Ascending aorta (tissue), 2 donors: ENCODE results near the gene GBE1. TPM values are rescaled to one million over a fixed set of nuclear protein-coding genes. Genes with fewer than 3 reads are reported as not detected.

ENCODE experiments used
- DNase-seq, 2 donors: peaks; one replicate each; pipeline ENCODE4 v3.0.0-alpha.2; 2019; ENCODE audit warnings: low spot score in 2 of 2
- H3K27ac ChIP-seq, 2 donors: fragments of 200-600 bp; sonication (generic); one replicate each; pipeline ENCODE4 v1.5.1; 2016 to 2017; ENCODE audit warnings: mild to moderate bottlenecking in 1 of 2
- H3K27me3 ChIP-seq: fragments of 200-600 bp; sonication (generic); one replicate; pipeline ENCODE4 v1.5.1; 2017
- H3K36me3 ChIP-seq, 2 donors: fragments of 200-600 bp; sonication (generic); one replicate each; pipeline ENCODE4 v1.5.1; 2016
- H3K4me1 ChIP-seq, 2 donors: fragments of 200-600 bp; sonication (generic); one replicate each; pipeline ENCODE4 v1.5.1; 2016 to 2017; ENCODE audit warnings: mild to moderate bottlenecking in 1 of 2
- H3K4me3 ChIP-seq, 2 donors: fragments of 200-600 bp; sonication (generic); one replicate each; pipeline ENCODE4 v1.5.1; 2016 to 2017; ENCODE audit warnings: mild to moderate bottlenecking in 1 of 2
- H3K9me3 ChIP-seq, 2 donors: fragments of 200-600 bp; sonication (generic); one replicate each; pipeline ENCODE4 v1.5.1; 2016
- intact Hi-C: fragments of 100-400 bp; cut with DNase I; formaldehyde crosslinking; loops from one replicate; pipeline ENCODE4 v1.15.1; 2023
- total RNA-seq: library from RNA; depleted of rRNA; stranded (reverse); fragments of >200 nt; gene quantifications from one replicate; pipeline ENCODE4 v1.1.0, GENCODE V29; 2016
- TF ChIP-seq, protein P1 (sequence below), 3 experiments: fragments of 200-600 bp in 2 of 3; fragments of 450-650 bp in 1 of 3; sonication (generic) in 2 of 3; IDR thresholded peaks; one replicate each; pipeline ENCODE4 v1.5.1; 2016 to 2019; ENCODE audit warnings: antibody characterized with exemption in 3 of 3, mild to moderate bottlenecking in 1 of 3, moderate library complexity in 1 of 3

The GBE1 gene
- total RNA-seq, 1 donor from 2014 or later, result 20.8 TPM

DNA sequence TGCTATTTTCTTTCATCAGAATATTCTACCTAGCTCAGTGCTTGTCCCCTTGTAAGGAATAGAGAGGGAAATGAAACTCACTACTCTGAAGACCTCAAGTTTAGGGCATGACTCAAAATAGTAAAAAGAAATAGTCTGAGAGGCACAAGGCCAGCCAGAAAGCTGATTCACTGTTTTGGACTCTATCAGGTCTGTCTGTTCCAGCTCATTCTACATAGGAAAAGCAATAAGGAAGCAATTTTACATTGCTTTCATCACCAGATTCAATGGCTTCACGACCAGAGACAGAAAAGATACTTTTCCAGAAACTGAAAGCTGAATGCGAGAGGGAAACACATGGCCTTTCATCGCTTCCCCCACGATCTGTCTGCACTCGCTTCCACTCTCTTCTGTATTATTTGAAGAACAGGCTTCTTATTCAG is 276.0 kb downstream of the GBE1 start:
- Histone ChIP-seq H3K9me3 (no peaks in the 10 kb centered on the region), H3K27ac (peak overlapping the region; percentile 68 to 74), H3K4me1 (peaks cover 8 to 17% of the 10 kb centered on the region in 2 donors), H3K36me3 (no peaks in the 10 kb centered on the region), H3K27me3 (no peaks in the 10 kb centered on the region), H3K4me3 (peak overlapping the region in 1 of 2 donors; percentile 41)
- DNase-seq, result peak in 1 of 2 donors; percentile 70
- intact Hi-C loops, result no loop called here
- TF ChIP-seq, protein P1, sequence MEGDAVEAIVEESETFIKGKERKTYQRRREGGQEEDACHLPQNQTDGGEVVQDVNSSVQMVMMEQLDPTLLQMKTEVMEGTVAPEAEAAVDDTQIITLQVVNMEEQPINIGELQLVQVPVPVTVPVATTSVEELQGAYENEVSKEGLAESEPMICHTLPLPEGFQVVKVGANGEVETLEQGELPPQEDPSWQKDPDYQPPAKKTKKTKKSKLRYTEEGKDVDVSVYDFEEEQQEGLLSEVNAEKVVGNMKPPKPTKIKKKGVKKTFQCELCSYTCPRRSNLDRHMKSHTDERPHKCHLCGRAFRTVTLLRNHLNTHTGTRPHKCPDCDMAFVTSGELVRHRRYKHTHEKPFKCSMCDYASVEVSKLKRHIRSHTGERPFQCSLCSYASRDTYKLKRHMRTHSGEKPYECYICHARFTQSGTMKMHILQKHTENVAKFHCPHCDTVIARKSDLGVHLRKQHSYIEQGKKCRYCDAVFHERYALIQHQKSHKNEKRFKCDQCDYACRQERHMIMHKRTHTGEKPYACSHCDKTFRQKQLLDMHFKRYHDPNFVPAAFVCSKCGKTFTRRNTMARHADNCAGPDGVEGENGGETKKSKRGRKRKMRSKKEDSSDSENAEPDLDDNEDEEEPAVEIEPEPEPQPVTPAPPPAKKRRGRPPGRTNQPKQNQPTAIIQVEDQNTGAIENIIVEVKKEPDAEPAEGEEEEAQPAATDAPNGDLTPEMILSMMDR (IDR thresholded peaks at IDR 0.05), result no peak

DNA sequence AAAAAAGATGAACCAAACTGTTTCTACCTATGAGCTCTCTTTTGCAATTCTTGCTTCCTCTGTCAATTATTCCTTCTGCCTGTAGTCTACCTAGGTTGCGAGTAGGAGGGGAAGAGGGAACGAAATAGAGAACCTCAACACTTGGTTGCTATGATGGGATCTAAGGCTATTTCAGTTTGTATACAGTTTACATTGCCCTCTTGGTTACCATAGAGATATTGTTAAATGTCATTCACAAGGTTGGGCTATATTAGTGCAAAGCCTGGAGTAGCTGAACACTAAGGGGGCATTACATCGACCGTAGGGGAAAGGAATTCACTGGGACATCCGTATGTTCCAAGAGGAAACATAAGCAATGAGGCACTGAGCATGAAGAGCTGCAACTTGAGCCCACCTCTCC is 276.9 kb downstream of the GBE1 start:
- Histone ChIP-seq H3K27me3 (no peaks in the 10 kb centered on the region), H3K36me3 (no peaks in the 10 kb centered on the region), H3K27ac (peak overlapping the region; percentile 68 to 74), H3K9me3 (no peaks in the 10 kb centered on the region), H3K4me3 (no peak overlapping the region), H3K4me1 (peaks cover 8 to 17% of the 10 kb centered on the region in 2 donors)
- DNase-seq, result no peak
- TF ChIP-seq, protein P1 (IDR thresholded peaks at IDR 0.05), result no peak
- intact Hi-C loops, result no loop called here

DNA sequence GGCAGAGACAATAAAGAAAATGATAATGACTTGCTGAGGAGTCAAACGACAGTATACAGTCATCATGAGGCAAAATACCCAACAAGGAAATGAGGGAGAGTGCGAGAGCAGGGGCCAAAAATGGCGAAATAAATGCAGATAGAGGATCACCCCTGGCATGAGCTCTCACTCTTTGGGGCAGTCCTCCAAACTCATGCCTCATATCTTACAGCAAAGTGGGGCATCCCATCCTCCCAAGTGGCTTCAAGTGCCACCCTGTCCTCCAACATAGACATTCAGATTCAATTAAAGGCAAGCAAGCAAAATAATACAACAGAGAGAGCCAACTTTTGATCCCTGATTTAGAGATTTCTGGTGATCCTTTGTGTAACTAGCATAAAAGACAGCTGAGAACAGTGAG is 278.4 kb downstream of the GBE1 start:
- intact Hi-C loops, result no loop called here
- no peak for DNase-seq
- H3K36me3 ChIP-seq, result no peaks in the 10 kb centered on the region
- H3K27ac ChIP-seq, result no peak overlapping the region
- no peak overlapping the region for H3K4me3 ChIP-seq
- no peaks in the 10 kb centered on the region for H3K27me3 ChIP-seq
- no peaks in the 10 kb centered on the region for H3K9me3 ChIP-seq
- peaks cover 8 to 19% of the 10 kb centered on the region in 2 donors for H3K4me1 ChIP-seq
- TF ChIP-seq, protein P1 (IDR thresholded peaks at IDR 0.05), result no peak

DNA sequence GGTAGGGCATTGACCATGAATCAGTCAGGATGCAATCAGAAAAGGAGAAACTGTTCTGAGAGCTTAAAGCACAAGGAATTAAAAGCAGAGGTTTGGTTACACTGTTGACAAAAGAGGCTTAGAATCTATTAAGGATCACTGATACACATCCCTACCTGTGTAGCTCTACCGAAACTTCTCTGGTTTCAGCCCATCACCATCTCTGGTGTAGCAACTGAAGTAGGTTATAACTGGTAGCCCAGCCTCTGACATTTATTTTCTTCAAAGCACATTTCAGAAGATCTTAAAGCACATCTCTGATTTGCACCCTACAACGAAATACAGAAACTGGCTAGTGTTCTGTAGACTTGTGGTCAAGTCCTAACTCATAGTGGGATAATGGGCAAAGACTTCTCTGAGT is 283.7 kb downstream of the GBE1 start:
- H3K27ac ChIP-seq, result no peak overlapping the region
- H3K36me3 ChIP-seq, result no peaks in the 10 kb centered on the region
- DNase-seq, result no peak
- H3K27me3 ChIP-seq, result no peaks in the 10 kb centered on the region
- H3K4me1 ChIP-seq, result peaks cover 0 to 2% of the 10 kb centered on the region in 2 donors
- no peaks in the 10 kb centered on the region for H3K9me3 ChIP-seq
- TF ChIP-seq, protein P1 (IDR thresholded peaks at IDR 0.05), result no peak
- intact Hi-C loops, result no loop called here
- no peak overlapping the region for H3K4me3 ChIP-seq

DNA sequence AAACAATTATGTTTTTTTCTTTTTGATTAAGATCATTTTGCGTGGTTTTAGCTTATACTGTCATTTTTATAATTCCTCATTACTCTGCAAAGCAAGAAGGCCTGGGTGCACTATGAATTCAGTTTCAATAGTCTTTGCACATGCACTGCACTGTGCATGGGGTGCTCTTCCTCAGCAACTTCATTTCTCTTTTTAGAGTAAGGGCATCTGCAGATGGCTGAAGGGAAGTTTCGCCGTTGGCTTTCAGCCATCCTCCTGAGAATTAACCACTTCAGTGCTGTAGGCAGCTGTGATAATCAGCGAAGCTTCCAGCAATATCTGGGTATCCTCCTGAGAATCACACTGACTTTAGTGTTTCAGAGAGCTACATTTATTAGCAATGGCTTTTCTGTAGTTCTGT is 284.8 kb downstream of the GBE1 start:
- no peak for DNase-seq
- Histone ChIP-seq H3K9me3 (no peaks in the 10 kb centered on the region), H3K27me3 (no peaks in the 10 kb centered on the region), H3K36me3 (no peaks in the 10 kb centered on the region), H3K4me3 (no peak overlapping the region), H3K27ac (no peak overlapping the region), H3K4me1 (peaks cover 0 to 2% of the 10 kb centered on the region in 2 donors)
- TF ChIP-seq, protein P1 (IDR thresholded peaks at IDR 0.05), result no peak
- intact Hi-C loops, result no loop called here
